NCI-H2196 (cell line): Measurements from ENCODE around the gene HSD17B12.

Experiments used
- DNase-seq: peaks from one replicate; lab custom pipeline; 2025; ENCODE audit not compliant: unreplicated experiment; lab: John Stamatoyannopoulos, UW

HSD17B12 gene

GRCh38 chr11:43687120-43687791 is 6.7 kb downstream of the HSD17B12 start:
- DNase-seq: no peak

- no peak for DNase-seq
These were observed 7.9 kb downstream of the HSD17B12 start for GRCh38 chr11:43688394-43688793.

GRCh38 chr11:43689167-43689566 is 8.6 kb downstream of the HSD17B12 start:
- no peak for DNase-seq

- DNase-seq: no peak
These were observed 10.6 kb downstream of the HSD17B12 start for GRCh38 chr11:43690929-43691725.

GRCh38 chr11:43691806-43692205 is 11.3 kb downstream of the HSD17B12 start:
- no peak for DNase-seq

GRCh38 chr11:43693069-43693468 is 12.5 kb downstream of the HSD17B12 start:
- DNase-seq: no peak

- no peak for DNase-seq
These were observed 13.2 kb downstream of the HSD17B12 start for GRCh38 chr11:43693731-43694130.

- no peak for DNase-seq
These were observed 13.9 kb downstream of the HSD17B12 start for GRCh38 chr11:43694477-43694876.

- DNase-seq: peak; percentile 5
These were observed 17.1 kb downstream of the HSD17B12 start for GRCh38 chr11:43697679-43698078.

- DNase-seq: no peak
These were observed 19.3 kb downstream of the HSD17B12 start for GRCh38 chr11:43699870-43700269.

GRCh38 chr11:43706631-43707030 is 26.1 kb downstream of the HSD17B12 start:
- no peak for DNase-seq

- no peak for DNase-seq
These were observed 28.2 kb downstream of the HSD17B12 start for GRCh38 chr11:43708776-43709175.

GRCh38 chr11:43709689-43710088 is 29.2 kb downstream of the HSD17B12 start:
- no peak for DNase-seq

GRCh38 chr11:43712676-43713075 is 32.1 kb downstream of the HSD17B12 start:
- DNase-seq: no peak

GRCh38 chr11:43718373-43718772 is 37.8 kb downstream of the HSD17B12 start:
- no peak for DNase-seq

GRCh38 chr11:43723617-43724016 is 43.1 kb downstream of the HSD17B12 start:
- no peak for DNase-seq

- no peak for DNase-seq
These were observed 51.7 kb downstream of the HSD17B12 start for GRCh38 chr11:43732225-43732624.

- DNase-seq: no peak
These were observed 53.7 kb downstream of the HSD17B12 start for GRCh38 chr11:43734256-43734655.

GRCh38 chr11:43735115-43735514 is 54.6 kb downstream of the HSD17B12 start:
- DNase-seq: no peak

GRCh38 chr11:43735961-43736360 is 55.4 kb downstream of the HSD17B12 start:
- no peak for DNase-seq

GRCh38 chr11:43736502-43737200 is 56.1 kb downstream of the HSD17B12 start:
- no peak for DNase-seq

GRCh38 chr11:43737201-43737590 is 56.7 kb downstream of the HSD17B12 start:
- no peak for DNase-seq
